GM21515 (cell line): ENCODE measurements around the gene NAPG.
"Not testable (repeated sequence)": the region's sequence is repeated elsewhere in the genome, so short reads cannot be mapped to it uniquely, and the experiment has no call there.

ENCODE experiments used
- ATAC-seq: cut with Tn5 transposase; IDR thresholded peaks from one replicate; pipeline ENCODE4 v1.9.1; 2021; ENCODE audit not compliant: unreplicated experiment

NAPG gene

GRCh38 chr18:10514082-10514481 is 11.7 kb upstream of the NAPG start:
- no peak for ATAC-seq

- ATAC-seq: no peak
Measured at GRCh38 chr18:10514601-10515000, 11.2 kb upstream of the NAPG start.

GRCh38 chr18:10515456-10515855 is 10.4 kb upstream of the NAPG start:
- ATAC-seq: no peak

GRCh38 chr18:10516078-10516477 is 9.7 kb upstream of the NAPG start:
- ATAC-seq: no peak

GRCh38 chr18:10518595-10519255 is 7.1 kb upstream of the NAPG start:
- ATAC-seq: no peak

GRCh38 chr18:10519366-10519765 is 6.5 kb upstream of the NAPG start:
- no peak for ATAC-seq

GRCh38 chr18:10519999-10520935 is 5.6 kb upstream of the NAPG start:
- ATAC-seq: peak; percentile 74

- ATAC-seq: no peak
Measured at GRCh38 chr18:10521566-10521965, 4.3 kb upstream of the NAPG start.

- no peak for ATAC-seq
Measured at GRCh38 chr18:10522574-10522973, 3.3 kb upstream of the NAPG start.

GRCh38 chr18:10523544-10523943 is 2.3 kb upstream of the NAPG start:
- ATAC-seq: no peak

GRCh38 chr18:10524507-10525370 is 1.1 kb upstream of the NAPG start:
- ATAC-seq: no peak

- ATAC-seq: no peak
Measured at GRCh38 chr18:10525371-10525691, 496 bp upstream of the NAPG start.

- peak; percentile 8 for ATAC-seq
Measured at GRCh38 chr18:10526561-10526949, 728 bp downstream of the NAPG start.

- ATAC-seq: no peak
Measured at GRCh38 chr18:10528439-10528838, 2.6 kb downstream of the NAPG start.

- no peak for ATAC-seq
Measured at GRCh38 chr18:10530002-10530401, 4.2 kb downstream of the NAPG start.

- no peak for ATAC-seq
Measured at GRCh38 chr18:10530852-10531251, 5.0 kb downstream of the NAPG start.

- ATAC-seq: no peak
Measured at GRCh38 chr18:10533111-10533510, 7.3 kb downstream of the NAPG start.

- ATAC-seq: no peak
Measured at GRCh38 chr18:10536280-10536679, 10.5 kb downstream of the NAPG start.

- no peak for ATAC-seq
Measured at GRCh38 chr18:10537765-10538164, 11.9 kb downstream of the NAPG start.

- not testable (repeated sequence) for ATAC-seq
Measured at GRCh38 chr18:10539124-10539523, 13.3 kb downstream of the NAPG start.

GRCh38 chr18:10543277-10543676 is 17.4 kb downstream of the NAPG start:
- ATAC-seq: no peak
